Measurements from ENCODE around the gene PGAM5.

PGAM5 gene

DNA sequence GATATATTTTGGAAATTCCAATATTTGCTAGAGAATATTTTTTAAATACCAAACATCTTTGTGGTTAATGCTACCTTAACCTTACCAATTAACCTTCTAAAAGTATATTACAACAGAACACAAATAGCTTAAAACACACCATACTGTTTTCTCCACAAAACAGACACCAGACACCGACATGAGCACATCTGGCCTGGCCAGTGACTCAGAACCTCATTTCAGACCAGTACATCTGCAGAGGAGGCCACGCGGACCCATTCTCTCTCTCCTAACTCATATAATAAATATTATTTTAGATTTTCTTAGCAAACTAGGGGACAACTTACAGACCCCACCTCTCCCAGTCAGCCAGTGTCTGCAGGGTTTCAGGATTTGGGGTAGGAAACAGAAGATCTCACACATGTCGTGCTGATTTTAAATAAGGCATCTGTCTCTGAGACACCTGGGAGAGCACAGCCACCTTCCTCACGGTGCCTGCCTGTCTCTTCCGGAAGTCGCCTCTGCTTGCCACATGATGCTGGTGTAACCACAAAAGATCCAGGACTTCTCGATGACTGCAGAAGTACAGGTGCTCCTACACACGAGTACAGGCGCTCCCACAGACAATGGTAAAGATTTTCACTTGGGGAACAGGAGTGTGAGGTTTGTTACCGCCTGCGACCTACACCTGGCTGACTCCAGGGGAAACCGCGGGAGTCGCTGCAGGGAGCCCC lies 60.6 kb downstream of the PGAM5 start:
- Mint-ChIP-seq H3K4me1 (peaks cover 64% of the 10 kb centered on the region), H3K27ac (peak overlapping the region; percentile 97), H3K27me3 (no peaks in the 10 kb centered on the region), H3K4me3 (peak overlapping the region; percentile 72), H3K9me3 (no peaks in the 10 kb centered on the region), H3K36me3 (peaks cover 50% of the 10 kb centered on the region)
- peak; percentile 72 for ATAC-seq

All from stimulated activated memory B cell treated with anti-CD40 and anti-IgM and Interleukin-4, amounts not matched to agents 10 μg/mL and 1 μg/mL and 100 μg/mL, for 72 hours (primary cell).